Measurements from ENCODE around the gene CTSE. TPM values are rescaled to one million over a fixed set of nuclear protein-coding genes. Genes with fewer than 3 reads are reported as not detected.

The CTSE gene
- total and polyA plus RNA-seq, 2 of the 8 experiments (the other 6 are each of a cell fraction or from before 2014, with no cell fraction given) = 0.03 TPM; not detected in 1

GRCh38 chr1:206058927-206059292, 35.2 kb upstream of the CTSE start:
- CTCF ChIA-PET (ENCODE audit: partially characterized antibody) = interaction anchor here (0.7 to 2.5 kb wide), 3 partner anchors 22 to 824 kb away, joined by 3 to 13 read pairs (median 4); no protein-coding TSS in a partner anchor
- TF ChIP-seq FOSL1 (IDR thresholded peaks at IDR 0.05; ENCODE audit: insufficient read depth, low read depth, low read length) (no peak), SP2 (IDR thresholded peaks at IDR 0.05; ENCODE audit: low read length) (no peak), GABPA (IDR thresholded peaks at IDR 0.05; ENCODE audit: borderline replicate concordance, insufficient read depth, low read length) (no peak), BCL11A (IDR thresholded peaks at IDR 0.05; ENCODE audit: low read depth in 2 of 2, low read length in 2 of 2) (no peak), SIN3A (conservative IDR thresholded peaks at IDR 0.05 in 1 of 2, IDR thresholded peaks at IDR 0.05 in 1 of 2; ENCODE audit: low read depth in 1 of 2, low read length in 2 of 2) (no peak), TBP (IDR thresholded peaks at IDR 0.05; ENCODE audit: low read depth, low read length) (no peak), TAF7 (optimal IDR thresholded peaks at IDR 0.05; ENCODE audit: borderline replicate concordance, low read depth, low read length) (no peak), SP4 (IDR thresholded peaks at IDR 0.05; ENCODE audit: low read length) (no peak), TEAD4 (IDR thresholded peaks at IDR 0.05; ENCODE audit: low read depth, low read length) (no peak), CHD1 (IDR thresholded peaks at IDR 0.05; ENCODE audit: low read depth, low read length) (no peak), CREB1 (IDR thresholded peaks at IDR 0.05) (no peak), EZH2 (IDR thresholded peaks at IDR 0.05; ENCODE audit: low read depth, low read length, severe bottlenecking) (no peak), CBX8 (IDR thresholded peaks at IDR 0.05; ENCODE audit: borderline replicate concordance, low read depth, low read length) (no peak), CBX5 (IDR thresholded peaks at IDR 0.05; ENCODE audit: low read depth, low read length) (no peak)

More at GRCh38 chr1:206058927-206059292, 35.2 kb upstream of the CTSE start:
- Histone ChIP-seq H3K36me3 (ENCODE audit: control insufficient read depth in 2 of 4, insufficient read depth in 4 of 4, low read length in 3 of 4) (no peaks in the 10 kb centered on the region), H2BK15ac (ENCODE audit: low read length) (no peak overlapping the region), H3K23me2 (ENCODE audit: low read depth, low read length) (no peaks in the 10 kb centered on the region), H2BK120ac (replicated peaks; ENCODE audit: low read depth, low read length) (no peak overlapping the region), H4K20me1 (replicated peaks in 1 of 2; ENCODE audit: control insufficient read depth in 1 of 2, insufficient read depth in 2 of 2, low read length in 2 of 2) (no peaks in the 10 kb centered on the region), H4K8ac (ENCODE audit: extremely low read depth, insufficient read depth, low read length) (no peak overlapping the region), H3K4me3 (ENCODE audit: extremely low read depth in 1 of 4, insufficient read depth in 2 of 4, low read depth in 3 of 4, low read length in 4 of 4) (no peak overlapping the region), H3K79me1 (ENCODE audit: low read depth, low read length) (no peaks in the 10 kb centered on the region), H2BK5ac (ENCODE audit: low read depth, low read length) (no peak overlapping the region), H3K4me1 (replicated peaks in 1 of 4; ENCODE audit: control insufficient read depth in 3 of 4, insufficient read depth in 4 of 4, low read length in 3 of 4) (no peaks in the 10 kb centered on the region), H3K18ac (ENCODE audit: extremely low read depth, low read length) (no peak overlapping the region), H4K5ac (ENCODE audit: insufficient read length, low read depth, low read length) (no peak overlapping the region), H2BK20ac (ENCODE audit: low read length) (no peak overlapping the region), H2AK5ac (ENCODE audit: low read depth, low read length) (no peak overlapping the region), H3K27ac (ENCODE audit: low read depth, low read length) (no peak overlapping the region), H3K23ac (ENCODE audit: insufficient read length) (no peak overlapping the region), H3K4ac (replicated peaks; ENCODE audit: insufficient read length, low read depth, low read length) (no peak overlapping the region), H3K9ac (replicated peaks in 1 of 4; ENCODE audit: extremely low read depth in 1 of 4, low read depth in 3 of 4, low read length in 3 of 4) (no peak overlapping the region), H3K27me3 (replicated peaks in 1 of 4; ENCODE audit: control insufficient read depth in 3 of 4, extremely low read depth in 1 of 4, insufficient read depth in 3 of 4, low read length in 3 of 4) (no peaks in the 10 kb centered on the region), H3K4me2 (ENCODE audit: insufficient read depth in 1 of 2, low read depth in 2 of 2, low read length in 2 of 2) (no peak overlapping the region), H2AFZ (ENCODE audit: low read length) (no peak overlapping the region; the same call in 1 of the 2 replicates), H2BK12ac (ENCODE audit: low read depth, low read length) (no peak overlapping the region), H3K9me3 (ENCODE audit: insufficient read depth in 2 of 2, low read depth in 1 of 2, low read length in 1 of 2) (peaks cover 8 to 12% of the 10 kb centered on the region in 2 experiments; a peak in 3 of 4 replicates), H3K79me2 (ENCODE audit: control insufficient read depth in 1 of 2, insufficient read depth in 2 of 2, low read length in 2 of 2) (no peaks in the 10 kb centered on the region), H3K56ac (replicated peaks; ENCODE audit: insufficient read length, low read depth, low read length) (no peak overlapping the region), H4K91ac (replicated peaks; ENCODE audit: insufficient read length, low read length) (no peak overlapping the region), H3K14ac (ENCODE audit: insufficient read length) (no peak overlapping the region)
- FAIRE-seq (no peak), DNase-seq (ENCODE audit: low read depth in 1 of 2, low spot score in 2 of 2) (no peak)
- POLR2A ChIA-PET (ENCODE audit: partially characterized antibody) = no interaction called here
- 100% methylated on average over 1 of the region's 1 CpG; no CpG with 5 or more reads in 1 of the 2 experiments for WGBS, 2 experiments (ENCODE audit: extremely low coverage in 1 of 2, insufficient coverage in 1 of 2, insufficient read length in 1 of 2, insufficient replicate concordance in 2 of 2, low coverage in 1 of 2, low lambda C conversion rate in 2 of 2, missing lambda C conversion rate in 1 of 2)

All from H1 (cell line).